Superior temporal gyrus (tissue), 1 donor: ENCODE measurements around the gene DAB1.

ENCODE experiments used
- DNase-seq: peaks from one replicate; pipeline ENCODE4 v3.0.0-alpha.2; 2016; ENCODE audit errors: extremely low spot score

Gene DAB1

DNA sequence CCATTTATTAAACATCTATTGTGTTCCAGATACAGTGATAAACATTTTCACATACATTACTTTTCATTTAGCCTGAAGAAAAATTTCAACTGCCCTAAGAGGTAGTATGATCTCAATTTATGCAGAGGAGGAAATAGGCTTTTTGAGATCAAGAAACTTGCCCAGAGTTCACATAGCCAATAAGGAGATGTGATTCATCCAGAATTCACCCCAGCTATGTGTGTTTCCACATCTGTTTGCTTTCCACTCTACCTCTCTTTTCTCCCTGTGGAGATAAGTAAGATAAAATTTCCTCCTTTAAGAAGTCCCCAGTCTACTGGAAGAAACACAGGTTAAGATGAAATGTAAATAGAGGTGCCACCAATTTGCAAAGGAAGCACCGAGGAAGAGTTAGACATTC is 258.3 kb downstream of the DAB1 start:
- no peak for DNase-seq

GRCh38 chr1:57164584-57164983 is 259.3 kb downstream of the DAB1 start:
- no peak for DNase-seq

DNA sequence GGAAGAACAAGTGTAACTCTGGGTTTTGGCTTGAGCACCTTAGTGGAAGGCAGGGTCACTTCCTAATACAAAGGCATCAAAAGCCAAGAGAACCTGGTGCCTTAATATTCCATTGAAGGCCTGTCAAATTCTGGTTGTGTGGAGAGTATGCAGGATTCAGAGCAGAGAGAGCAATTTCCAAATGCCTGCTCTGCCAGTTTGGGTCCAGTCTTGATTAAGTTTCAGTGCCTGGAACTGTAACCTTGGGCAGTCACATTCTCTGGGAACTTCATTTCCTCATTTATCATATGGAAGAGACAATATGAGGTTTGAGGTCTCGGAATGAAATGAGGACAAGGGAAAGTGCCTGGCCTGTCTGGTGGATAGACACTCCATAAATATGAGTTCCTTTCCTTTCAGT is 260.1 kb downstream of the DAB1 start:
- no peak for DNase-seq

- no peak for DNase-seq
Measured at GRCh38 chr1:57163325-57163724, 260.5 kb downstream of the DAB1 start.

- DNase-seq, result peak; percentile 78
Measured at GRCh38 chr1:57162607-57163261, 261.1 kb downstream of the DAB1 start.

GRCh38 chr1:57160594-57160993 is 263.3 kb downstream of the DAB1 start:
- no peak for DNase-seq

DNA sequence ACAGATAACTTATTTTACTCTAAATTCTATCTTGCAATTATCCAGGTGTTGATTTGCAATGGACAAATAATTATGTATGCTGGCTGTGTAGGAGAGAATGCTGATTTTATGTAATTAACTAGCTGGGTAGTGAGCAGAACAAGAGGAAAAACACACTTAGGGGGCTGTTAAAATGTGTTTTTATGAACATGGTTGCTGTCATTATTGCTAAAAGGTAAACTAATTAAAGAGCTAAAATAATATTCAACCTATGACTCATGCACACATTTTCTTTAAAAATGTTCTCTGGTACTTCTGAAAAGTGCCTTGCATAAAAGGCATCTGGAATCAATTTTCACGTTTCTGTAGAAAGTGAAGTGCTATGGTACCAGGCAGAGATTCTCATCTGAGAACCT is 265.3 kb downstream of the DAB1 start:
- DNase-seq, result no peak

- DNase-seq, result no peak
Measured at GRCh38 chr1:57157818-57158603, 265.8 kb downstream of the DAB1 start.

DNA sequence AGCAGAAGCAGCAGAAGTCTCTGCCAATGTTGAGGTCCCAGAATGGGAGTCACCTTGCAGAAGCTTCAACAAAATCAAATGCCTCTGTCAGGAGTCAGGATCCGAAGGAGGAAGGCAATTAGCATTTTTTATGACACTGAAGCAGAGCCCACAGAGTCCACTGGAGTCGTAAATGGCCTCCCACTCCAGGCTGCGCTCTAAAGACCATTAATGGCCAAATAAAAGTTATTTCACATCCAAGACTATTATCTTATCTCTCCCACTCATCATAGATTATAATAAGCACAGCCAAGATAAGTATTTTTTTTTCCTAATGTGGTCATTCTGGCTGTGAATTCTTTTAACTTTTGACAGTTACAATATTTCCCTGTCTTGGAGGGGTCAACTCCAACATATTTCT is 267.0 kb downstream of the DAB1 start:
- DNase-seq, result no peak

GRCh38 chr1:57146100-57146499 is 277.8 kb downstream of the DAB1 start:
- DNase-seq, result no peak

- DNase-seq, result no peak
Measured at GRCh38 chr1:57142999-57143398, 280.9 kb downstream of the DAB1 start.

DNA sequence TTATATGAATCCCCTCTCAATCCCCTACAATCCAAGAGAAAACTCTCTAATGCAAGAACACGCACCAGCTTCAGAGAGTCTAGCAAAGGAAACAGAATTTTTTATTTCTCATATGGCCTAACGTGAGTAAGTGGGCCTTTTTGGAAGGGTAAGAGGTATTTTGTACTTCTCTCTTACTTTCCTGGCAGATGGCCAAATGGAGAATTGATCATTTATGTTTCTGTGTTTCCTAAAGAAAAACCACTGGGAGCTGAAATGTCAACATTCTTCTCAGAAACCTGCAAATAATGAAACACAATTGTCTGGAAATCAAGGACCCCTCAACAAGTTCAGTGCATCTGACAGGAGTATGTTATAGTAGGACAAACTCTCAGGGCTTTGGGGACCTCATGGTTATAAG is 281.7 kb downstream of the DAB1 start:
- no peak for DNase-seq

DNA sequence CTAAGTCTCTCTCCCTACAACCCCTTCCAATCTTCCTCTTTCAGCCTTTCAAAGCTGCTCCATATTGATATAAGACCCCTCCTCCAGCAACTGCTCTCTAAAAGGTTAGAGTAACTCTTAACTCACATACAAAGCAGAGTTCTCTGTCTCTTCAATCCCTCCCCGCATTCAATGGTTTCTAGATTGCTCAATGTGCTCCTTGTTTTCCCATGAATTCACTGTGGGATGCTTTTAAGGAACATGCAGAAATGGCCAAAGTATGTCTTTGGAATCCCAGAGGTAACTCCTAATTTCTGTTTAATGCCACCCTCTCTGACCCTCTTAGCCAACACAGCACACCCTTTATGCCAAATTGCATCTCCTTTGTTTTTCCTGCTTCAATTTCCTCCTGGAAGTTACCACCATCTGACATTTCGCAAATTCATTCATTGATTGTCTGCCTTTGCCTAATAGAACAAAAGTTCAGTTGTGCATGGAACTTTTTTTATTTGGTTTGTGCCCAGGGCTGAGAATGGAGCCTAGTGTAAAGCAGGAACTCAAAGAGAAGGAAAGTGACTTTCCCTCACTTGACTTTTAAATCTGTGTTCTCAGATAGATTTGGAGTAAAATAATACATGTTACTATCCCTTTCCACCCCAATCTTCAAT is 285.3 kb downstream of the DAB1 start:
- no peak for DNase-seq

DNA sequence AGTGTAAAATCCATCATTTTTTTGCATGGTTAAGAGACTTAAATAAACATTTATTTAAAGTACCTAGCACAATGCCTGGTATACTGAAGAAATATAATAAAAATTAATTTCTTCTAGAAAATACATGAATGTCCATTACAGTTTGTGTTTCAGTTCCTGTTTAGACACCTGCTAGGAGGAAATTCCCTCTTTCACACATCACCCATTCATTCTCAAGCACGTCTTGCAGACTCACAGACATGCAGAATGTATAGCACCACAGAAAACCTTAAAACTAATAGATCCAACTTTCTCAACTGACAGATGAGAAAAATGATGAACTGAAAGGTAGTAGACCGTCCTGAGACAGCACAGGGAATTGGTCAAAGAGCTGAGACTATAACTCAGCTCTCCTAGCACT is 285.9 kb downstream of the DAB1 start:
- no peak for DNase-seq

DNA sequence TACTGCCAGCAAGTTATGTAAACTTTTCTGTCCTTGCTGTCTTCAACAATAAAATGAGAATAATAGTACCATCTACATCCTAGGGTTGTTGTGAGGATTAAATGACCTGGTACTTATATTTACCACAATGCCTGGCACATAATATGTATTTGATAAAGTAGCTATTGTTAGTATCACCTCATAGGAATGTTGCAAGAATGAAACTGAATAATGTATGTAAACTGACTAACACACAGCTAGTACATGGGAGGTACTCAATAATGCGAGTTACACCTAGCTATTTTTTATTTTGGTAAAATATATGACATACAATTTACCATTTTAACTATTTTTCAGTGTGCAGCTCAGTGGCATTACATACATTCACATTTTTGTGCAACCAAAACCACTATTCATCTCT is 289.1 kb downstream of the DAB1 start:
- DNase-seq, result no peak

DNA sequence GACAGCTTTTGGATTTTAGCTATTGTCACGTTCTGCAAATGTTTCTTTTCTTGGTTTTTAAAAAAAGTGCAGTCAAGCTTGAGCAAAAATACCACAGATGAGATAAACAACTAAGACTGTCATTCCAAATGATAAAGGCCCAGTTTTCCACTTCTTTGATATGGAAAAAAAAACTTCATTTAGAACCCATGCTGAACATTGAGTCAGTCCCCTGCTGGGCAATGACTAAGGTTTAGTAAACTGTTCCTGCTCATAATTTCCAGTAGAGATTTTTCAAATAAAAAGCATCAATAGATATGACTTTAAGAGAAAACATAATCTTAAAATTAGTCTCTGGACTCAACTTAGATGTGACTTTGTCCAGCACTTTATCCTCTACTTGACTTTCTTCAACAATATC is 290.2 kb downstream of the DAB1 start:
- DNase-seq, result no peak

DNA sequence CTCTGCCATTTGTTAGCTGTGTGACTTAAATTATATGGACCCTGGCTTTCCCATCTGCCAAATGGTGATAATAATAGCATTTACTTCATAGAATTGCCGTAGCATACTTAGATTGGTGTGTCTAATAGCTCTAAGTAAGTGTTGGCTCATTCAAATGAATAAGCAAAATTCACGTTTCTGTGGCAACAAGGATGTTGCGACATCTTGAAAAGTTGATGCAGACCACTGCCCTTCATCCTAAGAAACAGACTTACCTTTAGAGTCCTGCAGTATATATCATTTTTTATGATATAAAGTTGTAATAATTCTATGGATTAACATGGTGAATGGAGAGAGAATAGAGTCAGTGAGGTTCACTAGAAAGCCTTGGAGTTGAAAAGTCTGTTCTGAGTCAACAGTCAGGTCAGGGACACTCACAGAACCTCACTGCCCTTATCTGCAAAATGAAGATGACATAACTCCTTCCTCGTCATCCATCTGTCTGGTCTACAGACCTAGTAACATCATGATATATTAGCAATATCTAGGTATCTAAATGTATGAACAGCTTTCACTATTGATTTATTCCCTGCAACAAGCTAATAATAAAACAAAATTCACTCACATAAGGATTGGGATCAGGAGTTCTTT is 290.8 kb downstream of the DAB1 start:
- no peak for DNase-seq

DNA sequence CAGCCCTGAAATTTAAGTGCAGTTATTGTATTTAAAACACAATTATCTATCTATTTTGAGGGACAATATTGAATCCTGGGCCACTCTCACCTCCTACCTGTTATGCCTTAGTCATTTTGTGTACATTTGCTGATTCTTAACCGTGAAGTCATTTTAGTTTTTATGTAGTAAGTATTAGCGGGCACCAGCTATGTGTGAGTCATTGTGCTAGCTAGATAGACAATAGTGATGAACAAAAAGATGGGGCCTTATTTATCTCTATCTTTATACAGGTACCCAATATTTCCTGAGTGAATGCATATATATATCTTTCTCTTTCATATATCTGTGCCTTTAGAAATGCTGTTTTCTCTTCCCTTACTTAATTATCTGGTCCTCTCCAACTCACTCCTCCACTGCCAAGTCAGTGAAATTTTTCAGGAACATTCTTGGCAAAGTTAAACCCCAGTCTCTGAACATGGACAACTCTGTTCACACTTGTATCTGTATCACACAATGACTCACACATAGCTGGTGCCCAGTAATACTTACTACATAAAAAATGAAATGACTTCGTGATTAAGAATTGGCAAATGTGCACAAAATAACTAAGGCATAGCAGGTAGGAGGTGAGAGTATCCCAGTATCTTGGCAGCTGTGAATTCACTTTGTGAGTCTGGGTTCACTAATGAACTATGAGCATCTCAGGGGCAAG is 292.0 kb downstream of the DAB1 start:
- DNase-seq, result peak; percentile 53

DNA sequence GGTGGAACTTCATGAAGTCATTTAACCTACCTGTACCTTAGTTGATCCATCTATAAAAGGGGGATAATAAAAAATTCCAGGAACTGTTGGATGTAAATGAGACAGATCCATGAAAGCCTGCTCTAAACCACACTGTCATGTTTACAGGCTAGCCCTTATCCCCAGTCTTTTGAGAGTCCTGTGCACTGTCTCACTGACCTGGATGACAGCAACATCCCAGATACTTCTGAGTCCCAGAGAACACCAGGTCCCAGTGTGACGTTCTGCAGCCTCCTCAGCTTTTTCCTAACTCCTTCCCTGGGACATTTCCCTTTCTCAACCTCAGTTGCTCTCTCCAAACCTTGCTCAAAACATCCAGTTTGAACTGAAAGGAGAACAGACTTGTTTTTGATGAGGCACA is 292.6 kb downstream of the DAB1 start:
- no peak for DNase-seq

DNA sequence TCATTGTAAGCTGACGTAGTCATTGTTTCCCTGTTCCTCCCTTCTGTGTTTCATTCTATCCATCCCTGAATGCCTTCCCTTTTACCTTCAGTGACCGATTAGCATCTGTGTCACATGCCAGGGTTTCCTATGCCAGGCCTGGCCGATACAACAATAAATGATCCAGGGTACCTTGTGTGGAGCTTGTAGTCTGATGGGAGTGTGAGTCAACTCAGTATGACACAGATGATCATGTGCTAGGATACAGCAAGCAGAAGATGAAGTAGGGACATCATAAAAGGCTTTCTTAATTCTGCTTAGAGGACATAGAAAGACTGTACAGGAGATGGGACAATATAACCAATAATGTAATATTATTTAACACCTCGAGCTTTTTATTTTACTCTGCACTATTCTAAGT is 294.0 kb downstream of the DAB1 start:
- DNase-seq, result no peak

DNA sequence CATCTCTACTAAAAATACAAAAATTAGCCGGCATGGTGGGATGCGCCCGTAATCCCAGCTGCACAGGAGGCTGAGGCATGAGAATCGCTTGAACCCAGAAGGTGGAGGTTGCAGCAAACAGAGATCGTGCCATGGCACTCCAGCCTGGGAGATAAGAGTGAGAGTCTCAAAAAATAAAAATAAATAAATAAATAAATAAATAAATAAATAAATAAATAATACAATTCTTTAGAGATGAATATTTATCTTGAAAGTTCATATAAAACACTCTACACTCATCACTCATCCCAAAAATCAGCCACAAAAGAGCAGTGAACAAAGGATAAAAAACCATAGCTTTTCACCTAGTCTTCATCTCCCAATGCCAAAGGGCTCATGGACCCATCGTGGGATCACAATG is 295.9 kb downstream of the DAB1 start:
- no peak for DNase-seq
